Omental fat pad (tissue), 4 donors: ENCODE results near the gene RILP. TPM values are rescaled to one million over a fixed set of nuclear protein-coding genes. Genes with fewer than 3 reads are reported as not detected.
A peak's percentile ranks its signal among the peaks of the same experiment; 100 is the strongest.

Experiments
- ATAC-seq: fragments of 150-250 bp; one replicate; pipeline ENCODE4 v1.9.1; 2016; ENCODE audit warnings: mild to moderate bottlenecking, moderate library complexity; ENCODE audit not compliant: low FRiP score
- DNase-seq: peaks from one replicate; pipeline ENCODE4 v3.0.0-alpha.2; 2019; ENCODE audit warnings: low spot score
- CTCF ChIP-seq, 3 donors: fragments of 450-650 bp; IDR thresholded peaks; one replicate each; pipeline ENCODE4 v1.5.1; 2016 to 2017; ENCODE audit warnings: antibody characterized with exemption in 3 of 3, mild to moderate bottlenecking in 3 of 3, moderate library complexity in 2 of 3
- total RNA-seq, 4 donors: library from RNA; depleted of rRNA; stranded (reverse); fragments of >200 nt; gene quantifications; one replicate each; pipeline ENCODE4 v1.1.0, GENCODE V29; 2016

Gene RILP
- total RNA-seq, 4 donors from 2014 or later: 26.5 to 60.5 (median 35.6) TPM

DNA sequence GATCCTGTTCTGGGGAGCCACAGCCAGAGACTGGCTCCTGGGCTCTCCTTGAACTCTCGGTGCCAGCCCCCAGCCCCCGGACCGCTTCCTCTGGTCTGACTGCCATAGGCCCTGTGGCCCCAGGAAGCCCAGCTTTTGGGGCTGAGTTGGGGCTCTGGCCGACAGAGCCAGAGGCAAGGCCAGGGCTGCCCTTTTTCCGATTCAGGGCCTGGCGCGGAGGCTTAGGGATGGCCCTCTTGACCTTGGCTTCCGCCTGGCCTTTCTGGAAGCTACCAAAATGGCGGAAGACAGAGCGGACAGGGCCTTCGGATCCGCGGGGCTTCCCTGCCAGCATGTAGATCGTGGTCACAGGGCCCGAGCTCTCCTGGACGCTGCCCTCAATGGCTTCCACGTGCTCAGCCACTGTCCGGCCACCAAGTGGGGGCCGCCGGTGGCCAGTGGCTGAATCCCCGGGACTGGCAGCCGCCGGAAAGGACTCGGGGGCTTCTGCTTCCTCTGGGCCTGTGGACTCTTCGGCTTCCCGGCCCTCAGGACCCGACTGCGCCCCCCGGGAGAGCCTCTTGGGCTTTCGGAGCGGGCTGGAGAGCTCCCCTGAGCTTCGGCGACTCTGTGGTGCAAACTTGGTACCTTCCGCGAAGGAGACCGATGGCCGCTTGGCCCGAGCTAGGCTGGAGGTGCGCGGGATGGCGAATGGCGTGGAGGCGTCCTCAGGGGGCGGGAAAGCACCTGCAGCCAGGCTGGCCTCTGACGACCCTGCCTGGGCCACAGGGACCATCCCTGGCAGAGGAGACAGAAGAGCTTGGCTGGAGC lies 14.6 kb downstream of the RILP start:
- TF ChIP-seq CTCF (IDR thresholded peaks at IDR 0.05): no peak
- ATAC-seq (no peak), DNase-seq (no peak)

GRCh38 chr17:1630662-1631061 lies 19.0 kb downstream of the RILP start:
- ATAC-seq: no peak
- no peak for DNase-seq
- TF ChIP-seq CTCF (IDR thresholded peaks at IDR 0.05): no peak

DNA sequence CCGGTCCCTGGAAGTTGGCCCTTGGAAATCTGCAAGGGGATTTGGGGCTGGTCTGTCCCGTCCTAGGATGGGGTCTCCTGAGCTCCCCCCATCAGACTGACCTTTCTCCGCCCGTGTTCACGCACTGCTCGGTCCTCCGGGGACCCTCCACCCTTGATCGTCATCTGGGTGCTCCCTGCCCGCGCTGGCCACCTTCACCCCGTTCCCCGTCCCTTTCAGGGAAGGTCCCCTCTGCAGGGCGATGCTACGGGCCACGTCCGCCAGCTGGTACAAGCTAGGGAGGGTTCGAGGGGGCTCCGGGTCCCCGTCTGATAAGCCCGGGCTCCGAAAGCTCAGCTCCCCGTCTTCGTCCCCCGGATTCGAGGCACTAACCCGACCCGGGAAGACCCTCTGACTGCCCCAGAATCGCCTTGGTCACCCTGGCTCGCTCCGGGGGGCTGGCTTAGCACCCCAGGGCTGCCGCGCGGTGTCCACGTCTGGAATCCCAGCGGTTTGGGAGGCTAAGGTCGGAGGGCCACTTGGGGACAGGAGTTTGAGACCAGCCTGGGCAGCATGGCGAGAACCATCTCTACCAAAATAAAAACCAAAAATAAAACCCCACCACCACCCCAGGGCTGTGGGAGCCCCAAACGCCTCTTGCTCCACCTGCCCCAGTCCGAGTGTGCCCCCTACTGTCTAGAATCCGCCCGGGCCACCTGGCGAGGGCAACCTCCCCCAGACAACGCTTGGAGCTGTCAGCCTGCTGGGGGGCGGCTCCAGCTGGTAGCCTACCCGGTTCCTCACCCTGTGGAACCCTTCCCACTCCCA lies 20.0 kb downstream of the RILP start:
- no peak for TF ChIP-seq CTCF (IDR thresholded peaks at IDR 0.05)
- ATAC-seq: peak; percentile 1

GRCh38 chr17:1628856-1629503 lies 20.7 kb downstream of the RILP start:
- DNase-seq (peak; percentile 87), ATAC-seq (peak; percentile 64)
- TF ChIP-seq CTCF (IDR thresholded peaks at IDR 0.05): no peak

More for the DNA sequence above, 20.0 kb downstream of the RILP start:
- peak; percentile 42 for DNase-seq

- DNase-seq: peak; percentile 48
Observed at GRCh38 chr17:1627982-1628855, 21.4 kb downstream of the RILP start, which contains the start of gene SLC43A2. Gene SLC43A2, minus strand, starts transcription at chr17:1628834. Its CDS starts 960 bp downstream, at chr17:1627874.

More at GRCh38 chr17:1627982-1628855, 21.4 kb downstream of the RILP start, which contains the start of gene SLC43A2:
- no peak for TF ChIP-seq CTCF (IDR thresholded peaks at IDR 0.05)
- peak; percentile 73 for ATAC-seq
